GM19025 (cell line): ENCODE measurements around the gene SMIM1.

Experiments
- ATAC-seq: cut with Tn5 transposase; IDR thresholded peaks from one replicate; pipeline ENCODE4 v1.9.1; 2021; ENCODE audit warnings: mild to moderate bottlenecking, low read depth, moderate library complexity; ENCODE audit not compliant: unreplicated experiment

The SMIM1 gene

DNA sequence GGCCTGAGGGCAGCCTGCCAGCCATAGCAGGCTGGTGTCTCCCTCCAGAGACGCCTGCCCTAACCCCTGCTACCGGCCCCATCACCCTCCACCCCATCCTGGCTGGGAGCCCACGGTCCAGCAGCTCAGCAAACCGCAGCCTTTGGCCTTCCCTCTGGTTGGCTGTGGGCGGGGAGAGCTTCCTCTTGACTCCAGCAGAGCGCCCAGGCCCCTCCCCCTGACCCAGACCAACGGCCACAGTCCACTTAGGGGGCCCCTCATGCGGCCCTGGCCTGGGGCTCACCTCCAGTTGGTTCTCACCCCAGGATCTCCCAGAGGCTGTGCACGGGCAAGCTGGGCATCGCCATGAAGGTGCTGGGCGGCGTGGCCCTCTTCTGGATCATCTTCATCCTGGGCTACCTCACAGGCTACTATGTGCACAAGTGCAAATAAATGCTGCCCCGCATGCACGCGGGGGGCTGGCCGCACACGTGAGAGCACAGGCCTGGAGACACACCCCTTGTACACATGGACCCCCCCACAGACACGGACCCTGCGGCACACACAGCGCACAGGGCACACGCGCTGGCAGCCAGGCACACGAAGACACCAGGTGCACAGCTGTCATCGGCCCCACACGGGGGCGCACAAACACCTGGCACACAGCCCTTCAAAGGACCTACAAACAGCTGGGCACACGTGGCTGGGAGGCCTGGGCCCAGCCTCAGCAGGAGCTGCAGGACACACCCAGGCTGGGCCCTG lies 3.1 kb downstream of the SMIM1 start:
- no peak for ATAC-seq

DNA sequence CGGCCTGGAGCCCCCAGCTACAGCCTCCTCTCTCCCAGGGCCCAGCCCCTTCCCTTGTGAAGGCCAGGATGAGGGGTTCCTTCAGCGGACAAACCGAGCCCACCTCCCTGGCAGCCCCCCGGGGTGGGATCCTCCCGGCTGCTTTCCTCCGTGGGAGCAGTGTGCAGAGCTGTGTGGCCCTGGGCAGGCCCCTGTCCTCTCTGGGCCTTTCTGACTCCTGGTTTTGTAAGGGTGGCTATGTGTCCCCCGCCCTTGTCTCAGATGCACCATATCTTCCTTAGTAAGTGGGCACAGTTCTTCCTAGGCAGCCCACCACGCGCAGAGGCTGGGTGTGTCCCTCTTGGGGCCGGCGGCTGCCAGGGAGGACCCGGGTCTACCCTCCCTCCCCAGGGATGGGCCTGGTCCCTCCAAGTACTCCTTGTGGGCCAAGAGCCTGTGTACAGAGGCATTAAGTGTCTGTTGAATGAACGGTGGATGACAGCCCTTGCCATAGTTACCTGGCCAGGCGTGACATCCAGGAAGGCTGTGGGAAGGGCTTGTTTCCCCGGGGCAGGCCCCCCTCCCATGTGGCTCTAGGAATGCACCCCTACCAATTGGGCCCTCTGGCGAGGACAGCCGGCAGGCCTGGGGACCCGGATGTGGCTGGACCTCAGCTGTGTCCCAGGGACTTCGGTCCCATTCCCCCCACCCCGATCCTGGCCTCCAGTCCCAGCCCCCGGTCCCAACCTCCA lies 3.8 kb downstream of the SMIM1 start:
- ATAC-seq: no peak

DNA sequence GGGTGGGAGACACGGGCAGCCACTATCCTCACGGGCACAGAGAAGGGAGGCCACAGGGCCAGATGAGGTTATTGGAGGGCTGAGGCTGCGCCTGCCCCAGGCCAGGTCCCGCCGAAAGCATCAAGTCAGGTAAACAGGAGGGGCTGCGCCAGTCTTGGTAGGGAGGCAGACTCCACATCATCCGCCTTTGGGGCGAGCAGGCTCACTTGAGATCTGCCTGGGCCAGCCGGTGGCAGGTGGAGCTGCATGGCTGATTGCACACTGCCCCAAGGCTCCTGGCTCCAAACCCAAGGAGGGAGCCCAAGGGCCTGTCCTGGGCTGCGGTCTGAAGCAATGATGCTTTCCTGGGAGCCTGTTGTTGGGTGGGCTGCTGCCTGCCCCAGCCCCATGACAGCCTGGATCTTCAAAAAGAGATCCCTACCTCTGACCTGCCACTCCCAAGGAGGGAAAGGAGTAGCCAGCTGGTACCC lies 4.6 kb downstream of the SMIM1 start:
- no peak for ATAC-seq

DNA sequence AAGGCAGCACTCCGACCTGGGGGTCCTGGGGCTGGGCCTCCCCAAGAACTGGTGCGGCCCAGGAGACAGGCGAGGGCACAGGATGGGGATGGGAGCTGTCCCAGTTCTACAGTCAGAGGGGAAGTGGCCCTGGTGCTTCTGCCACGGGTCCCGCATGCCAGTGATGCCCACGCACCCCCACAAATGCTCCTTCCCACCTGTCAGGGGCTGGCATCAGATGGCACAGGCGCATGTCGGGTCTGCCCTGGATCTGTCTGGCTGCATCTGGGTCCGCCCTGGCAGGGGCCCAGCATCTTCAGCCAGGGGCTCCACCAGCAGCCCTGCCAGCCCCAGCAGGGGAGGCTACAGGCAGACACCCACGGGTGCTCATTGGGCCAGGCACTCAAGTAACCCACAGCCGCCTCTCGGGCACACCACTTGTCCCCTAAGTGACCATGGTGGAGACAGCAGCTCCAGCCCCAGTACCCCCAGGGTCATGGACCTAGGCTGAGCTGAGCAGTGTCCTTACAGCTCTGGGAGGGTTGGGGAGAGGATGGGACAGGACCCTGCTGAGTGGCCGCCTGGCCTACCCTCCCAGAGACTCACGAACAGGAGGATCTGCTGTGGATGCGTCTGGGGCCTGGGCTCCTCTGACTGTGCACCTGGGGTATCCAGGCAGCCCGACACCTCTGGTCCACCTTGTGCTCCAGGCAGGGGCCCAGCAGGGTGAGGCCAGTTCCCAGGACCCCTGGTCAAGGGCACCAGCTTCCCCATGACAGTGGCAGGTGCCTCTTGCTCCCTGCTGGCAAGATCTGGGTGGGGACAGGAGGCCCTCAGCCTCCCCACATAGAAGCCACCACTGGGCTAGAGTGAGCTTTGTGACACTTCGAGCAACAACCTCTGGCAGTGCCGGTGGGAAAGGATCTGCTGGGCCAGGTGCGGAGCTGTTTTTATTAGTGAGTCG lies 5.4 kb downstream of the SMIM1 start:
- ATAC-seq: no peak

DNA sequence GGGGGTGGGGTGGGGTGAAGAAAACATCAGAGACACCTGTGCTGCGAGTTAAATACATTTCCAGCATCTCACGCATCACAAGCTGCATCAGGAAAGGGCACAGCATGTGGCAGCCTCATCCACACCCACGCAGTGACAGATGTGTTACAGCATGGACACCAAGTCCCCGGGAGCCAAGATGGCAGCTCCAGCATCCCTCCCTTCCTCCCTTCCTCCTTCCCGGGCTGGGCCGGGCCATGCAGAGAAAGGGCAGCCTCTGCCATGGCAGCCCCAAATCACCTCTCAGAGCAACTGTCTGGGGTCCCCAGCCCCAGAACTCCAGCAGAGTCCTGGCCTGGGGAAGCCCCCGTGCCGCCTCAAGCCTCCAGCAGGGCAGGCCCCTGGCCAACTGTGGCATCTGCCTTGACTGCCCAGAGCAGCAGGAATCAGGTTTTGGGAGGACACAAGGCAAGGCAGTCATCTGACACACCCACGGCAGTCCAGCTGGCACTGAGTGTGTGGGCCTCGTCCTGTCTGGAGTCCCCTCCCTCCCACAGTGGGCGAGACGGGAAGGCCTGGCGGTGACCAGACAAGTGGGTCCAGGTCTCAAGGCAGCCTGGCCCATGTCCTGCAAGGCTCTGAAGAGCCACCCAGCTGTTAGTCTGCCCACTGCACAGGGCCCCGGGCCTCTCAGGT lies 6.2 kb downstream of the SMIM1 start:
- no peak for ATAC-seq

GRCh38 chr1:3779265-3779911 lies 6.8 kb downstream of the SMIM1 start:
- no peak for ATAC-seq

GRCh38 chr1:3779912-3780416 lies 7.4 kb downstream of the SMIM1 start:
- ATAC-seq: no peak

DNA sequence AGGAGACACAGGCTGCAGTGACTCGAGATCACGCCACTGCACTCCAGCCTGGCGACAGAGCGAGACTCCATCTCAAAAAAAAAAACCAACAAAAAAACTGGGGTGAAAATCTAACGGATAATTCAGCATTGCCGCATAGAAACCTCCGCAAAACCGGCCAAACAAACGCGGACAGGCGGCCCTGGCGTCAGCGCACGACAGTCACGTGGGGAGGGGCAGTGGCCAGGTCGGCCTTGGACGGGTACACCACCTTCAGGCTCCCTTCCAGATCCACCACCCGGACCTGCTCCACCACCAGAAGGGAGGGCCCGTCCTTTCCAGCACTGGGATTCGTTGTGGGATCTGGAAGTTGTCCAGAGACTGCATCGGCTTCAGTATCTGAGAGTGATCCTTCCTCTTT lies 8.4 kb downstream of the SMIM1 start:
- ATAC-seq: no peak

DNA sequence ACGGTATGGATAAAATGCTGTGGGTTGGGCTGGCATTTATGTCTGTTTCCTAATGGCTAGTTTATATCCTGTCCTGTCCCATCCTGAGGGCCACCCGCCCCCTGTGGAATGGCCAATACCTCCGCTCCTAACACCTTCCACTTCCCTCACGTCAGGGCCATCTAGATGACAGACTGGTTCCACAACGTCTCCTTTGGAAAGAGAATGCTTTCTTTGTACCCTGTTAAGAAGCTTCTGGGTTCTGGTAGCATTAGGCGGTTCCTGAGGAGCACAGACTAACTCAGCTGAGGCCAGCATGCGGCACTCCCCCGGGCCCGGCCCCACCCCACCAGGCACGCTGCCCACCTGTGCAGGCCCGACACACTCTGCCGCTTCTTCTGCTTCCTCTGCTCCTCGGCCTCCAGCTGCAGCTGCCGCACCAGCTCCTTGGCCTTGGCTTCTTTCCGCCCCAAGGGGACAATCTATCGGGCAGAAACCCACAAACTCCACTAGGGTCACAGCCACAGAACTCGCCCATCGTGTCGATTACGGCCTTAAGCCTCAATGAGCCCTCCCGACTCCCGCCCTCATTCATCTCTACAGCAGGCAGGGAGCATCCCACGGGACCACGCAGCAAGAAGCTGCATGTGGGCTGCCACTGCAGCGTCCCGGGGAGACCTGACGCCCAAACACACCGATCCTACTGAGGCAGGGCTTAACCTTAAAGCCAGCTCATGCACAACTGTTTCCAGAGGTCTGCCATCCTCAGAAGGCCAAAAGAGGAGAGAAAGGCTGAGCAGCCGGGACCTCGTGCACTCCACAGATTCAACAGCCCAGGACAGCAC lies 11.3 kb downstream of the SMIM1 start:
- no peak for ATAC-seq

GRCh38 chr1:3785045-3785444 lies 12.5 kb downstream of the SMIM1 start:
- no peak for ATAC-seq

GRCh38 chr1:3785456-3786157 lies 13.1 kb downstream of the SMIM1 start:
- ATAC-seq: no peak

DNA sequence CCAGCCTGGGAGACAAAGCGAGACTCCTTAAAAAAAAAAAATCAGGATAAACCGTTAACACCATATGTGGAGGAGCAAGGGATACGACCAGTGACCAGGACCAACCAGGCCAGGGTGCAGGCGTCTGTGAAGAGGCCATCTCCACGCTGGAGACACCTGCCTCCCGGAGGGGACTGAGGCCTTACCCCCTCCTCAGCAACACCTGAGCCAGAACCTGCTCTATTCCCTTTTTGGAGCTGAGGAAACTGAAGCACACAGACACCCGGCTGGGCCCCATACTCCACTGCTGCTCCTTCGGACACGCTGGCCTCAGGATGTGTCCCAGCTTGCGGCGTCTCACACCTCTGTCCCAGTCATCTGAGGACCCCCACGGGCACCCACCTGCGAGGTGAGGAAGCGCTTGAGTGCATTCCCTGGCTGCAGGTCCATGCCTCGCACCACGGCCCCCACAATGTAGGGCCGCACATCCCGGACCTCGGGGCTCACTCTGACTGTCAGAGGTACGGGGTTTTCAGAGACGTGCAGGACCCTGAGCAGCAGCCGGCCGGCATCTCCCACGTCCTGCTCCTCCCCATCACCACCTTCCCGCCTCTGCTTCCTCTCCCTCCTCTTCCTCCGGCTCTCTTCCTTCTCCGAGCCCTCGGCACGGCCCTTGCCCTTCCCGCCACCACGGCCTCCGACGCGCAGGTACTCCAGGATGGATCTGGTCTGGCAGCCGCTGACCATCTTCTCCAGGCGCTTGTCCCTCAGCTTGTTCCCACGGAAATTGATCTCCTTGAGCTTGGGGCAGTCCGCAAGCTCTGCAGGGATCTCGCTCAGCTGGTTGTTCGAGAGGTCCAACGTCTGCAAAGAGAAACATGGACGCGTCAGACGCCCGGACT lies 14.2 kb downstream of the SMIM1 start:
- no peak for ATAC-seq

GRCh38 chr1:3787349-3787715 lies 14.8 kb downstream of the SMIM1 start:
- no peak for ATAC-seq

DNA sequence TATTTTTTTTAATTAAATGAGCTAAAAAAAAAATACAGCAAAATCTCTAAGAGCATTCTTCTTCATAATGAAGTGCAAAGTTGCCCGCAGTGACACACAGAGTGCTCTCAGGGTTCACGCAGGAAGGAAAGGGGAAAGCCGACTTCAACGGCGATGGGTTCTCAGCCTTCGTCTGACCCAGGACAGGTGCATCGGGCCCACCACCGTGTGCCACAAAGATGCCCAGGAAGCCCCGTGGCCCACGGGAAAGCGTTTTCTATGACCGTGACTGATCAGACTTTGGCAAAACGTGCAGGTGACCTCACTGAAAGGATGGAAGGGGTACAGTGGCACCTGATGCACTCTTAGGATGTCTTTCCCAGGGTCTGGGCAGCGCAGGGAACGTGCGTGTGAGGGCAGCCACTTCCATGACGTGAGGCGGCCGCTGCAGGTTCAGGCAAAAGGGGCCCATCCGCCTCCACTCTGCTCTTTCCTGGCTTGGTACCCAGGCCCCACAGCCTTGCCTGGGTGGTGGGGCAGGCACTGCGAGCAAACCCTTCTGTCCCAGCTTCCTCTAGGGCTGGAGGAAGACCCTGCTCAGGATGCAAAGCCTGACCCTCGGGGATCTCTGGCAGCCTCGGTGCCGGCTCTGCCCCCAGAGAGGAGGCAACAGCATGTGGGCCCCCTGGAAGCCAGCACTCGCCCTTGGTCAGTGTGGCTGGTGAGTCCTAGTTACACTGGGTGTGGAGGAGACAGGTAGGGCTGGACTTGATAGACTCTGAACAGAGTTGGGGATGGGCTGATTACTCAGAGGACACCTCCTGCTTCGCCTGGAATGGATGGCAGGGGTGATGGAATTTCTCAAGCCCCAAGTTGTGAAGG lies 15.4 kb downstream of the SMIM1 start:
- no peak for ATAC-seq

DNA sequence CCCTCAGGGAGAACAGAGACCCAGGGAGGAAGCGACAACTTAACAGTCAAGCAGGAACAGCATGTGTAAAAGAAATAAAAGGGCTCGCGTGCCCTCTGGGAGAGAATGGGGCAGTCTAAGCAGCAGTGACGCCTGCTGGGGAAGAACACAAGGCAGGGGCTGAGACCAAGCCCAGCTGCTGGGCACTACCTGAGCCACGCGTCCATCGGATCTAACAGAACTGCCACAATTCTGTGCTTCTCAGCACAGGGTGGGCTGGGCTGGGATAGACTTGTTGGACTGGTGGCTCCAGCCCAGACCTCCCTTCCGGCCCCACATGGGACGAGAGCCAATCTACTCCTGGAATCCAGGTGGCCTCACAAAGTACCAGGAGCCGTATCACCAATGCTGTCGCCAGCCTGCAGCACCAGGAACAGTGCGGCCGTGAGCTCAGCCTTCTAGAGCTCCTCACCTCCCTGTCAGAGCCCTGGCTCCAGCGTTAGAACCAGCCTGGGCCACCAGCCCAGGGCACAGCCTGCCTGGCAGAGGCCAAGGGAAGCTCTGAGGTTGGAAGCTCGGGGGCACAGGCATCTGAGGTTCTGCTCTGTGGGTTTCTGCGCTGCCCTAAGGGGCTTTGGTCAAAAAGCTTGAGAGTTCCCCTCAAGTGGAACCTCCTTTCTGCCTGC lies 16.3 kb downstream of the SMIM1 start:
- ATAC-seq: no peak
